A673 (cell line): ENCODE measurements around the gene CLUH.

Source experiments
- CTCF ChIP-seq: fragments of 300-800, 200-600 bp; sonication (generic); conservative IDR thresholded peaks from 2 replicates; pipeline ENCODE4 v1.5.1; 2017; ENCODE audit warnings: low read depth, mild to moderate bottlenecking, antibody characterized with exemption, low read length, moderate library complexity, mixed read lengths
- EZH2 ChIP-seq: fragments of 200-600 bp; sonication (generic); IDR thresholded peaks from 2 replicates; pipeline ENCODE4 v1.6.1; 2017; ENCODE audit warnings: borderline replicate concordance, low read depth, mild to moderate bottlenecking, mixed read lengths, antibody characterized with exemption, low read length; ENCODE audit not compliant: poor library complexity, severe bottlenecking

- TF ChIP-seq CTCF (no peak), EZH2 (no peak)
Measured at GRCh38 chr17:2703181-2703580, 8.4 kb downstream of the CLUH start.
